Gastroesophageal sphincter (tissue), 3 donors: ENCODE measurements around the gene TPGS1.

Source experiments
- CTCF ChIP-seq, 4 experiments: fragments of 200-600 bp in 2 of 4; fragments of 450-650 bp in 2 of 4; sonication (generic) in 1 of 4; IDR thresholded peaks; one replicate each; pipeline ENCODE4 v1.5.1; 2017 to 2019; ENCODE audit warnings: antibody characterized with exemption in 4 of 4, mild to moderate bottlenecking in 2 of 4, moderate library complexity in 2 of 4
- EP300 ChIP-seq: sonication (generic); formaldehyde crosslinking; IDR thresholded peaks from one replicate; pipeline ENCODE4 v1.6.1; 2017; ENCODE audit warnings: antibody characterized with exemption, mild to moderate bottlenecking
- POLR2A ChIP-seq, 2 donors: fragments of 450-650 bp; IDR thresholded peaks; one replicate each; pipeline ENCODE4 v1.6.1; 2017; ENCODE audit warnings: antibody characterized with exemption in 2 of 2, mild to moderate bottlenecking in 2 of 2, moderate library complexity in 1 of 2
- POLR2AphosphoS5 ChIP-seq: sonication (generic); formaldehyde crosslinking; IDR thresholded peaks from one replicate; pipeline ENCODE4 v1.6.1; 2017; ENCODE audit warnings: antibody characterized with exemption

GRCh38 chr19:461721-462551 lies 45.4 kb upstream of the TPGS1 start:
- TF ChIP-seq EP300 (no peak), CTCF (IDR thresholded peaks at IDR 0.05) (no peak), POLR2AphosphoS5 (no peak), POLR2A (IDR thresholded peaks at IDR 0.05) (no peak)
